CD8-positive, alpha-beta memory T cell (primary cell): ENCODE data around the gene PRRX1. TPM values are rescaled to one million over a fixed set of nuclear protein-coding genes. Genes with fewer than 3 reads are reported as not detected.

ENCODE experiments used
- CTCF ChIA-PET: fragments of 350-600 bp; sonication (Branson Sonifier 250); formaldehyde crosslinking; loops from one replicate; lab custom pipeline; 2021; ENCODE audit warnings: antibody characterized with exemption; lab: Charles Lee
- POLR2A ChIA-PET: fragments of 350-600 bp; sonication (Branson Sonifier 250); formaldehyde crosslinking; loops from one replicate; lab custom pipeline; 2021; ENCODE audit warnings: antibody characterized with exemption; lab: Charles Lee
- DNase-seq, 5 donors: peaks; one replicate each; pipeline versions ENCODE4 v3.0.0 to v3.0.0-alpha.2; 2020 to 2022; ENCODE audit warnings: mixed read lengths in 1 of 5
- H3K27ac ChIP-seq: one replicate; pipeline ENCODE4 v1.7.0; 2013; ENCODE audit warnings: low read depth, mild to moderate bottlenecking, low read length, moderate library complexity
- H3K27me3 ChIP-seq: 2 replicates; pipeline ENCODE4 v1.7.0; 2013; ENCODE audit warnings: low read length, mild to moderate bottlenecking; ENCODE audit not compliant: insufficient read depth, poor library complexity, severe bottlenecking
- H3K36me3 ChIP-seq: 2 replicates; pipeline ENCODE4 v1.7.0; 2013; ENCODE audit warnings: mild to moderate bottlenecking, low read length, moderate library complexity; ENCODE audit not compliant: insufficient read depth
- H3K4me1 ChIP-seq: 2 replicates; pipeline ENCODE4 v1.7.0; 2013; ENCODE audit warnings: mild to moderate bottlenecking, low read length, moderate library complexity; ENCODE audit not compliant: insufficient read depth
- H3K4me3 ChIP-seq: 2 replicates; pipeline ENCODE4 v1.7.0; 2013; ENCODE audit warnings: mild to moderate bottlenecking, low read length
- H3K9me3 ChIP-seq: 2 replicates; pipeline ENCODE4 v1.7.0; 2013; ENCODE audit warnings: mild to moderate bottlenecking, low read length
- H3K27ac Mint-ChIP-seq, 8 donors: one replicate each; pipeline ENCODE4 v1.8.0; 2020 to 2021; ENCODE audit warnings: mixed read lengths in 8 of 8, mild to moderate bottlenecking in 6 of 8, inconsistent platforms in 3 of 8, moderate library complexity in 3 of 8
- H3K27me3 Mint-ChIP-seq, 2 donors: one replicate each; pipeline ENCODE4 v1.8.0; 2020 to 2021; ENCODE audit warnings: mixed read lengths in 2 of 2, mild to moderate bottlenecking in 1 of 2, moderate library complexity in 1 of 2
- H3K36me3 Mint-ChIP-seq, 3 donors: one replicate each; pipeline ENCODE4 v1.8.0; 2020 to 2021; ENCODE audit warnings: mixed read lengths in 3 of 3, inconsistent platforms in 1 of 3, mild to moderate bottlenecking in 1 of 3
- H3K4me1 Mint-ChIP-seq, 3 donors: one replicate each; pipeline ENCODE4 v1.8.0; 2020 to 2021; ENCODE audit warnings: mixed read lengths in 3 of 3, inconsistent platforms in 1 of 3, mild to moderate bottlenecking in 1 of 3
- H3K4me3 Mint-ChIP-seq, 7 donors: one replicate each; pipeline ENCODE4 v1.8.0; 2020 to 2021; ENCODE audit warnings: mixed read lengths in 7 of 7, mild to moderate bottlenecking in 6 of 7, moderate library complexity in 4 of 7, inconsistent platforms in 2 of 7
- H3K9me3 Mint-ChIP-seq, 5 donors: one replicate each; pipeline ENCODE4 v1.8.0; 2020 to 2022; ENCODE audit warnings: mixed read lengths in 5 of 5, mild to moderate bottlenecking in 3 of 5, moderate library complexity in 2 of 5, inconsistent platforms in 1 of 5
- polyA plus RNA-seq: library from polyadenylated mRNA; unstranded; fragments of 300-500 nt; fragmentation: Illumina TruSeq; gene quantifications from one replicate; pipeline ENCODE4 v1.2.3, GENCODE V29; 2021
- total RNA-seq, 2 experiments: library from RNA; stranded (reverse); gene quantifications; one replicate each; pipeline ENCODE4 v1.2.3, GENCODE V29; 2021

The PRRX1 gene
- total and polyA plus RNA-seq, 3 experiments from 2014 or later = not detected

GRCh38 chr1:170630977-170631376 lies 33.0 kb upstream of the PRRX1 start:
- no peak overlapping the region for H3K4me3 Mint-ChIP-seq
- DNase-seq = no peak
- Histone ChIP-seq H3K27ac (no peak overlapping the region), H3K4me1 (no peaks in the 10 kb centered on the region), H3K9me3 (no peaks in the 10 kb centered on the region), H3K27me3 (no peaks in the 10 kb centered on the region), H3K36me3 (no peaks in the 10 kb centered on the region), H3K4me3 (no peak overlapping the region)
- H3K27me3 Mint-ChIP-seq = peaks cover 13 to 47% of the 10 kb centered on the region in 2 donors
- H3K4me1 Mint-ChIP-seq = no peaks in the 10 kb centered on the region
- POLR2A ChIA-PET = no interaction called here
- peaks cover 0 to 2% (median 0%) of the 10 kb centered on the region in 3 donors for H3K36me3 Mint-ChIP-seq
- CTCF ChIA-PET = no interaction called here
- no peak overlapping the region for H3K27ac Mint-ChIP-seq
- H3K9me3 Mint-ChIP-seq = peaks cover 0 to 3% (median 0%) of the 10 kb centered on the region in 5 donors

- H3K27me3 Mint-ChIP-seq = peaks cover 16 to 44% of the 10 kb centered on the region in 2 donors
- Histone ChIP-seq H3K36me3 (no peaks in the 10 kb centered on the region), H3K27ac (no peak overlapping the region), H3K4me1 (no peaks in the 10 kb centered on the region), H3K9me3 (no peaks in the 10 kb centered on the region), H3K27me3 (no peaks in the 10 kb centered on the region), H3K4me3 (no peak overlapping the region)
- H3K36me3 Mint-ChIP-seq = peaks cover 0 to 2% (median 0%) of the 10 kb centered on the region in 3 donors
- no peaks in the 10 kb centered on the region for H3K4me1 Mint-ChIP-seq
- peaks cover 0 to 5% (median 1%) of the 10 kb centered on the region in 5 donors for H3K9me3 Mint-ChIP-seq
- no peak overlapping the region for H3K4me3 Mint-ChIP-seq
- H3K27ac Mint-ChIP-seq = no peak overlapping the region
- POLR2A ChIA-PET = no interaction called here
- CTCF ChIA-PET = no interaction called here
- DNase-seq = no peak
Observed at GRCh38 chr1:170634293-170634692, 29.6 kb upstream of the PRRX1 start.

DNA sequence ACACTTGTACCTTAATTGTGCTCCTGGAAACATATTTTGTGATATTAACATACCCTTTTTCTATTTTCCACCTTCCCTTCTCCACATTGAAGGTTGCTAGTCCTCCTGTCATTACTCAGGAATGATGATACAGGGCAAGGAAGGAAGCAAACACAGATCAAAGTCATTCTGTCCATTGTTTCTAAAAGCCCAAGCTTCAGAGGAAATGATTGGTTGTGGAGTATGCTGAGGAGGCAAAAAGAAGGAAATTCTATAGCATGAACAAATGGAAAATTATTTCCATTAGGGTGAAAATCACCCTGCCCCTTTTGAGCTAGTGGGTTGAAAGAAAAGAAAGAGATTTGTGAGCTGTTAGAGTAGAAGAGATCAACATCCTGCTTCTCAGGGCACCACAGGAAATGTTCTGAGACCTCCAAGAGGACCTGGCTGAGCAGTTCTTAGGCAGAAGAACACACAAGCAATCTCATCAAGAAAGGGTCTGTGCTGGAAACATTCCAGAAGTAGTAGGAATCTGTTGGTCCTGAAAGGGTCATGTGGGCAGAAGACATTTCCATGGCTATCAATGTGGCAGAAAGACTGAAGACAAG lies 29.0 kb upstream of the PRRX1 start:
- CTCF ChIA-PET = no interaction called here
- no peak overlapping the region for H3K4me3 ChIP-seq
- Mint-ChIP-seq H3K36me3 (peaks cover 0 to 2% (median 0%) of the 10 kb centered on the region in 3 donors), H3K4me1 (no peaks in the 10 kb centered on the region), H3K9me3 (peaks cover 0 to 5% (median 1%) of the 10 kb centered on the region in 5 donors), H3K4me3 (no peak overlapping the region), H3K27me3 (peaks cover 16 to 39% of the 10 kb centered on the region in 2 donors), H3K27ac (no peak overlapping the region)
- no peak for DNase-seq
- H3K27ac ChIP-seq = no peak overlapping the region
- no peaks in the 10 kb centered on the region for H3K9me3 ChIP-seq
- H3K27me3 ChIP-seq = no peaks in the 10 kb centered on the region
- no peaks in the 10 kb centered on the region for H3K36me3 ChIP-seq
- no peaks in the 10 kb centered on the region for H3K4me1 ChIP-seq
- POLR2A ChIA-PET = no interaction called here

DNA sequence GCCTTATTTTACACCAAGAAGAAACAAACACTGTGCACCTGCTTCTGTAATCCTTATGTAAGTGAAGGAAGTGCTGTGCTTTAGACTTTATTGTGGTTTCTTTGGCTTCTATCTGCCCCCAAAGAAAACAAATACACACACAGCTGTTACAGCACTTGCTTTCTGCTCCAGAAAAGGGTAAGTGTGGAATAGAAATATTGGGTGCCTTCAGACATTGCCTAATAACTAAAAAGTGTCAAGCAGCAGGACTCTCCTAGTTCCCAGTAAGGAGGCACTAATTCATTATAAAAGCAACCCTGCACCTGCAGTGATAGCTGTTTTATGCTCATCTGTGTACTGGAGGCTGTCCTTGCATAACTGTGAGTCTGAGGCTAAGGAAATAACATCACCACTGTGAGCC lies 23.4 kb upstream of the PRRX1 start:
- POLR2A ChIA-PET = no interaction called here

DNA sequence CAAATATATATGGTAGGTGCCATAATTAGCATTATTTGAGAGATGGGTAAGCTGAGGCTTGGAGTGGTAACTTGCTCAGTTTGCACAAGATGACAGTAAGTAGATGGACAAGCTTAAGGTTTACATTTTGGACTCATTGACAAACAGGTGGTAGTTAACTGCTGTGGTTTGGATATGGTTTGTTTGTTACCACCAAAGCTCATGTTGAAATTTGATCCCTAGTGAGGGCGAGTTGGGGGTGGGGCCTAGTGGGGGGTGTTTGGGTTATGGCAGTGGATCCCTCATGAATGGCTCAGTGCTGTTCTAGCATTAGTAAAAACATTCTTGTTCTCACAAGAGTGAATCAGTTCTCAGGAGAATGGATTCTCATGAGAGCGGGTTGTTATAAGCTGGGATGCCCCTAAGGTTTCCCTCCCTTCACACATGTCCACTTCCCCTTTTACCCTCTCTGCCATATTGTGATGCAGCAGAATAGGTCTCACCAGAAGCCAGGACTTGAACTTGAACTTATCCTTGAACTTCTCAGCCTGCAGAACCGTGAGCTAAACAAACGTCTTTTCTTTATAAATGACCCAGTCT lies 6.6 kb upstream of the PRRX1 start:
- Histone ChIP-seq H3K9me3 (no peaks in the 10 kb centered on the region), H3K27me3 (peaks cover 6% of the 10 kb centered on the region), H3K4me1 (no peaks in the 10 kb centered on the region), H3K4me3 (no peak overlapping the region), H3K27ac (no peak overlapping the region), H3K36me3 (no peaks in the 10 kb centered on the region)
- ChIA-PET POLR2A (no interaction called here), CTCF (no interaction called here)
- H3K4me3 Mint-ChIP-seq = no peak overlapping the region
- peak overlapping the region in 1 of 8 donors; percentile 15 for H3K27ac Mint-ChIP-seq
- DNase-seq = no peak
- H3K4me1 Mint-ChIP-seq = peaks cover 3 to 18% (median 4%) of the 10 kb centered on the region in 3 donors
- peaks cover 41 to 82% of the 10 kb centered on the region in 2 donors for H3K27me3 Mint-ChIP-seq
- no peaks in the 10 kb centered on the region for H3K36me3 Mint-ChIP-seq
- no peaks in the 10 kb centered on the region for H3K9me3 Mint-ChIP-seq

More for the DNA sequence above, 23.4 kb upstream of the PRRX1 start:
- no peaks in the 10 kb centered on the region for H3K27me3 ChIP-seq
- no peak overlapping the region for H3K4me3 Mint-ChIP-seq
- H3K4me3 ChIP-seq = no peak overlapping the region
- no peaks in the 10 kb centered on the region for H3K36me3 ChIP-seq
- peak overlapping the region in 1 of 8 donors; percentile 6 for H3K27ac Mint-ChIP-seq
- H3K9me3 Mint-ChIP-seq = peaks cover 0 to 5% (median 0%) of the 10 kb centered on the region in 5 donors
- no peaks in the 10 kb centered on the region for H3K4me1 ChIP-seq
- no peaks in the 10 kb centered on the region for H3K9me3 ChIP-seq
- H3K4me1 Mint-ChIP-seq = peaks cover 0 to 3% (median 0%) of the 10 kb centered on the region in 3 donors
- CTCF ChIA-PET = no interaction called here
- H3K27ac ChIP-seq = no peak overlapping the region
- no peak for DNase-seq
- peaks cover 7 to 9% of the 10 kb centered on the region in 2 donors for H3K27me3 Mint-ChIP-seq
- H3K36me3 Mint-ChIP-seq = no peaks in the 10 kb centered on the region

DNA sequence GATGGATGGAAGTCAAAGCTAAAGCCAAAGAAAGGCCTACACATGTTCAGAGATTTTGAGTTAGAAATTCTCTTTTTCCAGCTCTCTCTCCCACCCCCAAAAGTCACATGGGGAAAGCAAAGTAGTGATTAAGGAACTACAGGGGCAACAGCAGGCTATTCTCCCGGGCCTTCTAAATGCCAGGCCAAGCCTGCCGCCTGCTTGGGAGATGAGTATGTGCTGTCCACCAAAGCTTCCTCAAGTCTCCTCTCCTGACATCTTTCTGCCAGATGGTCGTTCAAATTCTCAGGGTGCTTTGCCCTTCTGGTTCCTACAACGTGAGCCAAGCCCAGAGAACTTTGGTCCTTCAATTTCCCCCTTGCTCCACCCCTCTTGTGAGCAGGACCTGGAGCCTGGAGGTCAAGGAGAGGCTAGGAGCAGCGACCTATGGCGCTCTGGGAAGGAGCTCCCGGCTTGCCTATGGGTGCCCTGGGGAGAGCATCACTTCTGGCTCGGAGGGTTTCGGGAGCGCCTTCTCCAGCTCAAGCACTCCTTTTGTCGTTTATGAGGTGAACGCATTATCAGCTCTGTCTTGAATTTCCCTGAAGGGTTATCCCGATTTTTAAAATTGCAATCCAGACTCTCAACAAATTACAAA lies 4.4 kb upstream of the PRRX1 start:
- ChIA-PET CTCF (no interaction called here), POLR2A (no interaction called here)
- DNase-seq = no peak
- Mint-ChIP-seq H3K36me3 (no peaks in the 10 kb centered on the region), H3K4me1 (peaks cover 3 to 30% (median 9%) of the 10 kb centered on the region in 3 donors), H3K9me3 (no peaks in the 10 kb centered on the region), H3K27me3 (peaks cover 51 to 88% of the 10 kb centered on the region in 2 donors), H3K4me3 (no peak overlapping the region), H3K27ac (no peak overlapping the region)
- Histone ChIP-seq H3K27me3 (peaks cover 6% of the 10 kb centered on the region), H3K9me3 (no peaks in the 10 kb centered on the region), H3K36me3 (no peaks in the 10 kb centered on the region), H3K4me1 (no peaks in the 10 kb centered on the region), H3K27ac (no peak overlapping the region), H3K4me3 (no peak overlapping the region)

DNA sequence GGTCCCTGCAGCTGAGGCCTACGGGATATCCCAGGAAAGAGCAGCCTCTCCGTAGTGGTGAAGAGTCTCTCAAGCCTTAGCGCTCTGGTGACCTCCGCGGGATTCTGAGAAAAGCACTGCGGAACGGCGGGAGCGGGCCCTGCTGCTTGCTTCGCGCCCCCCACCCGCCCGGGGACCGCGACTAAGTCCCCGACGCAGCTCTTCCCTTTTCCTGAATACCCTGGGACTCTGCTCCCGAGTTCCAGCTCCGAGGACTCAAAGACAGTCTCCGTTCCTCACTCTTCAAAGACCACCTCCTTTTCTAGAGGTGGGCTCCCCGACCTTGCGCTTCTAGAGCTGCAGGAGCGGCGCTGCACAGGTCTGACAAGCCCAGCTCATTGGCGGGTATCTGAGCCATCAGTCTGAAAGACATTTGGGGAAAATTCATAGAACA lies 3.6 kb upstream of the PRRX1 start:
- CTCF ChIA-PET = no interaction called here
- H3K27me3 Mint-ChIP-seq = peaks cover 55 to 91% of the 10 kb centered on the region in 2 donors
- no peak overlapping the region for H3K27ac ChIP-seq
- peaks cover 6% of the 10 kb centered on the region for H3K27me3 ChIP-seq
- H3K4me1 Mint-ChIP-seq = peaks cover 5 to 37% (median 9%) of the 10 kb centered on the region in 3 donors
- H3K9me3 ChIP-seq = no peaks in the 10 kb centered on the region
- DNase-seq = no peak
- H3K4me1 ChIP-seq = no peaks in the 10 kb centered on the region
- H3K27ac Mint-ChIP-seq = no peak overlapping the region
- H3K4me3 ChIP-seq = no peak overlapping the region
- no peaks in the 10 kb centered on the region for H3K36me3 Mint-ChIP-seq
- H3K9me3 Mint-ChIP-seq = no peaks in the 10 kb centered on the region
- POLR2A ChIA-PET = no interaction called here
- H3K36me3 ChIP-seq = no peaks in the 10 kb centered on the region
- no peak overlapping the region for H3K4me3 Mint-ChIP-seq
